ENCODE results near the gene OR1F1. TPM values are rescaled to one million over a fixed set of nuclear protein-coding genes. Genes with fewer than 3 reads are reported as not detected.
"Not testable (repeated sequence)": the region's sequence is repeated elsewhere in the genome, so short reads cannot be mapped to it uniquely, and the experiment has no call there.

OR1F1 gene
- polyA plus RNA-seq, 1 of the 3 experiments (the other 2 are of a cell fraction) = 0.71 TPM

DNA sequence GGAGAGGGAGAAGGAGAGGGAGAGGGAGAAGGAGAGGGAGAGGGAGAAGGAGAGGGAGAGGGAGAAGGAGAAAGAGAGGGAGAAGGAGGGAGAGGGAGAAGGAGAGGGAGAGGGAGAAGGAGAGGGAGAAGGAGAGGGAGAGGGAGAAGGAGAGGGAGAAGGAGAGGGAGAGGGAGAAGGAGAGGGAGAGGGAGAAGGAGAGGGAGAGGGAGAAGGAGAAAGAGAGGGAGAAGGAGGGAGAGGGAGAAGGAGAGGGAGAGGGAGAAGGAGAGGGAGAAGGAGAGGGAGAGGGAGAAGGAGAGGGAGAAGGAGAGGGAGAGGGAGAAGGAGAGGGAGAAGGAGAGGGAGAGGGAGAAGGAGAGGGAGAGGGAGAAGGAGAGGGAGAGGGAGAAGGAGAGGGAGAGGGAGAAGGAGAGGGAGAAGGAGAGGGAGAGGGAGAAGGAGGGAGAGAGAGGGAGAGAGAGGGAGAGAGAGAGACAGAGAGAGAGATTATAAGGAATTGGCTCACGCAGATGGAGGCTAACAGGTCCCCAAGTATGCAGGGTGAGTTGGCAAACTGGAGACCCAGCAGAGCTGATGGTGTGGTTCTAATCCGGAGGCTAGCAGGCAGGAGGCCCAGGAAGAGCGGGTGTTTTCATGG, 9.8 kb downstream of the OR1F1 start:
- H3K9me2 ChIP-seq; H3K9me3 ChIP-seq; H2AFZ ChIP-seq (ENCODE audit: low read depth); POLR2A ChIA-PET; H3K27ac ChIP-seq (ENCODE audit: low read depth in 2 of 2, low read length in 1 of 2); H3K9ac ChIP-seq; H3F3A ChIP-seq (replicated peaks; ENCODE audit: insufficient read depth); H3K36me3 ChIP-seq (replicated peaks in 1 of 2; ENCODE audit: control insufficient read depth in 1 of 2, insufficient read depth in 2 of 2, low read length in 1 of 2); H3K4me2 ChIP-seq; H3K4me3 ChIP-seq (ENCODE audit: low read depth in 2 of 2, low read length in 1 of 2); H4K20me1 ChIP-seq (ENCODE audit: insufficient read depth); H3K79me2 ChIP-seq (ENCODE audit: insufficient read depth); DNase-seq; CTCF ChIA-PET; H3K4me1 ChIP-seq (ENCODE audit: control insufficient read depth in 1 of 2, insufficient read depth in 2 of 2, low read depth in 1 of 2, low read length in 1 of 2): not testable (repeated sequence)
- 13% methylated on average over 3 of the region's 3 CpGs for WGBS (ENCODE audit: low lambda C conversion rate)
- peaks cover 37% of the 10 kb centered on the region for H3K27me3 ChIP-seq (ENCODE audit: insufficient read depth)

DNA sequence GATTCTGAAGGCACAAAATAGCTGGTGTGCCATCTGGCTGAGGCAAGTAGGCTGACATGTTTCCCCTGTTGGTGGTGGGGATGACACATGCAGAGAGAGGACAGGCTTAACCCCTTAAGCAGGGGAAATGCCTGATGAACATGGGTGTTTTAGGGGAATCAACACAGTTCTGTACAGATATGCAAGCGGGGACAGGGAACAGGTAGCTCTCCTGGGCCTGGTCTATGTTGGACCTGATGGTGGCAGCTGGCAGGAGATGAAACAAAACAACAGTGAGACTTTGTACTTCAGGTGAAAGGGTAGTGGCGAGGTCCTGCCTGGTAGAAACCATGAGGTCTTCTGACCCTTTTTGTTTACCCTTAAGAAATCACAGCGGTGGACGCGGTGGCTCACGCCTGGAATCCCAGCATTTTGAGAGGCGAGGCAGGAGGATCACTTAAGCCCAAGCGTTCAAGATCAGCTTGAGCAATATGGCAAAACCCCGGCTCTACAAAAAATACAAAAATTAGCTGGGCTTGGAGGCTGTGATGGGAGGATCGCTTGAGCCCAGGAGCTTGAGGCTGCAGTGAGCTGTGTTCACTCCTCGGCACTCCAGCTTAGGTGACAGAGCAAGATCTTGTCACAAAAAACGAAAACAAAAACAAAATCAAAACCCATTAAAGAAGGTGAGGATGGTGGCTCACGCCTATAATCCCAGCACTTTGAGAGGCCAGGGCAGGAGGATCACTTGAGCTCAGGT, 10.5 kb downstream of the OR1F1 start:
- 34% methylated on average over 13 of the region's 13 CpGs for WGBS (ENCODE audit: low lambda C conversion rate)

DNA sequence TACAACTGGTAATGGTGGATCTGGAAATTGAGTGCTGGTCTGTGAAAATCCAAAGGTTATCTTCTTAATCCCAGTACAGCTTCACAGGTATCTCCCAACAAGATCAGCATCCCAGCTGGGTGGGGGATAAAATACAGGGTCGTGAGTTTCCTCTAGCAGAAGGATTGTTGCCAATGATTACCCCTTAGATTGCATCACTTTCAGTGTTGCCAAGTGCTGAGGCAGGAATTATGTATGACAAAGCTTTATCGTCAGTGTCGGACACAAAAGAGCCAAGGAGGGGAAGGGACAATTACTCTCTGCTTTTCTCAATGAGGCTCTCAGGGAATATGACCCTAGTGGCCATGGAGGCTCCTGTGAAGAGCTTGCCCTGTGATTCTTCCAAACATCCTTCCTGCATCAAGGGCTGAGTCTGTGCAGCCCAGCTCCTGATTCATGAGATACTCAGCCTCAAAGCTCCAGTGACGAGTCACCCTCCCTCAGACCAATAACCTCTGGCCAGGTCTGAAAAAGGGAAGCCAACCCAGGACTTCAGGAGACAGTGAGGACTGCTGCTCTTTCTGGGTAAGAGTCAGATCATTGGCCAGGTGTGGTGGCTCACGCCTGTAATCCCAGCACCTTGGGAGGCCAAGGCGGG, 15.0 kb downstream of the OR1F1 start:
- WGBS (ENCODE audit: low lambda C conversion rate) = 15% methylated on average over 6 of the region's 6 CpGs
- Histone ChIP-seq H2AFZ (ENCODE audit: low read depth) (no peak overlapping the region), H3K4me2 (no peak overlapping the region), H3K9me3 (0 out of 2 replicates have a peak, but pooled peaks cover 7% of the 10 kb centered on the region), H3K4me3 (ENCODE audit: low read depth in 2 of 2, low read length in 1 of 2) (no peak overlapping the region), H3K9me2 (no peaks in the 10 kb centered on the region), H3K27me3 (ENCODE audit: insufficient read depth) (peaks cover 11% of the 10 kb centered on the region; the same call in 1 of the 2 replicates), H3K9ac (no peak overlapping the region), H4K20me1 (ENCODE audit: insufficient read depth) (no peaks in the 10 kb centered on the region), H3K4me1 (ENCODE audit: control insufficient read depth in 1 of 2, insufficient read depth in 2 of 2, low read depth in 1 of 2, low read length in 1 of 2) (no peaks in the 10 kb centered on the region), H3K27ac (ENCODE audit: low read depth in 2 of 2, low read length in 1 of 2) (no peak overlapping the region), H3K36me3 (replicated peaks in 1 of 2; ENCODE audit: control insufficient read depth in 1 of 2, insufficient read depth in 2 of 2, low read length in 1 of 2) (no peaks in the 10 kb centered on the region), H3F3A (replicated peaks; ENCODE audit: insufficient read depth) (no peaks in the 10 kb centered on the region), H3K79me2 (ENCODE audit: insufficient read depth) (no peaks in the 10 kb centered on the region)
- CTCF ChIA-PET = no interaction called here
- POLR2A ChIA-PET = no interaction called here
- TF ChIP-seq FOSL2 (IDR thresholded peaks at IDR 0.05; ENCODE audit: borderline replicate concordance, low read depth) (no peak), NRF1 (IDR thresholded peaks at IDR 0.05; ENCODE audit: low read depth, low read length) (no peak), SMC3 (IDR thresholded peaks at IDR 0.05; ENCODE audit: low read depth, low read length) (no peak), MEF2A (IDR thresholded peaks at IDR 0.05; ENCODE audit: borderline replicate concordance, low read depth) (no peak), SIN3A (IDR thresholded peaks at IDR 0.05; ENCODE audit: borderline replicate concordance, low read depth, low read length) (no peak), JUND (IDR thresholded peaks at IDR 0.05) (no peak), GATA2 (CRISPR knock-in tag; IDR thresholded peaks at IDR 0.05) (no peak)
- no peak for DNase-seq

More for the DNA sequence above, 10.5 kb downstream of the OR1F1 start:
- POLR2A ChIA-PET = no interaction called here
- H3K4me2 ChIP-seq = no peak overlapping the region
- H3K27me3 ChIP-seq (ENCODE audit: insufficient read depth) = peaks cover 37% of the 10 kb centered on the region
- DNase-seq = no peak
- no peaks in the 10 kb centered on the region for H3K9me3 ChIP-seq
- CTCF ChIA-PET = no interaction called here
- no peak overlapping the region for H3K27ac ChIP-seq (ENCODE audit: low read depth in 2 of 2, low read length in 1 of 2)
- H3F3A ChIP-seq (replicated peaks; ENCODE audit: insufficient read depth) = no peaks in the 10 kb centered on the region
- H3K79me2 ChIP-seq (ENCODE audit: insufficient read depth) = no peaks in the 10 kb centered on the region
- no peaks in the 10 kb centered on the region for H3K36me3 ChIP-seq (replicated peaks in 1 of 2; ENCODE audit: control insufficient read depth in 1 of 2, insufficient read depth in 2 of 2, low read length in 1 of 2)
- H3K4me3 ChIP-seq (ENCODE audit: low read depth in 2 of 2, low read length in 1 of 2) = no peak overlapping the region
- no peaks in the 10 kb centered on the region for H4K20me1 ChIP-seq (ENCODE audit: insufficient read depth)
- H3K9ac ChIP-seq = no peak overlapping the region
- H3K4me1 ChIP-seq (ENCODE audit: control insufficient read depth in 1 of 2, insufficient read depth in 2 of 2, low read depth in 1 of 2, low read length in 1 of 2) = no peaks in the 10 kb centered on the region
- no peaks in the 10 kb centered on the region for H3K9me2 ChIP-seq
- no peak overlapping the region for H2AFZ ChIP-seq (ENCODE audit: low read depth)
- no peak for TF ChIP-seq JUND (IDR thresholded peaks at IDR 0.05)
- TF ChIP-seq RXRA (IDR thresholded peaks at IDR 0.05; ENCODE audit: borderline replicate concordance, low read depth) = no peak
- TF ChIP-seq, protein P1, sequence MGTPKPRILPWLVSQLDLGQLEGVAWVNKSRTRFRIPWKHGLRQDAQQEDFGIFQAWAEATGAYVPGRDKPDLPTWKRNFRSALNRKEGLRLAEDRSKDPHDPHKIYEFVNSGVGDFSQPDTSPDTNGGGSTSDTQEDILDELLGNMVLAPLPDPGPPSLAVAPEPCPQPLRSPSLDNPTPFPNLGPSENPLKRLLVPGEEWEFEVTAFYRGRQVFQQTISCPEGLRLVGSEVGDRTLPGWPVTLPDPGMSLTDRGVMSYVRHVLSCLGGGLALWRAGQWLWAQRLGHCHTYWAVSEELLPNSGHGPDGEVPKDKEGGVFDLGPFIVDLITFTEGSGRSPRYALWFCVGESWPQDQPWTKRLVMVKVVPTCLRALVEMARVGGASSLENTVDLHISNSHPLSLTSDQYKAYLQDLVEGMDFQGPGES (IDR thresholded peaks at IDR 0.05; ENCODE audit: low read depth, low read length) = no peak
- no peak for TF ChIP-seq RAD21 (IDR thresholded peaks at IDR 0.05; ENCODE audit: low read length)
- no peak for TF ChIP-seq CHD2 (IDR thresholded peaks at IDR 0.05; ENCODE audit: low read length, partially characterized antibody)
- TF ChIP-seq MXI1 (IDR thresholded peaks at IDR 0.05; ENCODE audit: low read depth, low read length) = no peak
- TF ChIP-seq, protein P2, sequence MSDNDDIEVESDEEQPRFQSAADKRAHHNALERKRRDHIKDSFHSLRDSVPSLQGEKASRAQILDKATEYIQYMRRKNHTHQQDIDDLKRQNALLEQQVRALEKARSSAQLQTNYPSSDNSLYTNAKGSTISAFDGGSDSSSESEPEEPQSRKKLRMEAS (IDR thresholded peaks at IDR 0.05; ENCODE audit: low read depth) = no peak

DNA sequence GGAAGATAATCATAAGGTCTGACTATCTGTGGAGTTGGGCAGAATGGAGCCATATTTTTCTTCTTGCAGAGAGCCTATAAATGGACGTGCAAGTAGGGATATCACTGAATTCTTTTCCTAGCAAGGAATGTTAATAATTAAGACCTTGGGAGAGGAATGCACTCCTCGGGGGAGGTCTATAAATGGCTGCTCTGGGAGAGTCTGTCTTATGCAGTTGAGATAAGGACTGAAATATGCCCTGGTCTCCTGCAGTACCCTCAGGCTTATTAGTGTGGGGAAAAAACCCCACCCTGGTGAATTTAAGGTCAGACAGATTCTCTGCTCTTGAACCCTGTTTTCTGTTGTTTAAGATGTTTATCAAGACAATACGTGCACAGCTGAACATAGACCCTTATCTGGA, 17.9 kb downstream of the OR1F1 start:
- H3K27me3 ChIP-seq (ENCODE audit: insufficient read depth); H4K20me1 ChIP-seq (ENCODE audit: insufficient read depth); CTCF ChIA-PET; H2AFZ ChIP-seq (ENCODE audit: low read depth); H3K4me2 ChIP-seq; DNase-seq; H3F3A ChIP-seq (replicated peaks; ENCODE audit: insufficient read depth); H3K36me3 ChIP-seq (replicated peaks in 1 of 2; ENCODE audit: control insufficient read depth in 1 of 2, insufficient read depth in 2 of 2, low read length in 1 of 2); H3K27ac ChIP-seq (ENCODE audit: low read depth in 2 of 2, low read length in 1 of 2); H3K9me3 ChIP-seq; H3K79me2 ChIP-seq (ENCODE audit: insufficient read depth); POLR2A ChIA-PET; H3K4me3 ChIP-seq (ENCODE audit: low read depth in 2 of 2, low read length in 1 of 2); H3K9me2 ChIP-seq; H3K4me1 ChIP-seq (ENCODE audit: control insufficient read depth in 1 of 2, insufficient read depth in 2 of 2, low read depth in 1 of 2, low read length in 1 of 2); H3K9ac ChIP-seq: not testable (repeated sequence)
- WGBS (ENCODE audit: low lambda C conversion rate) = 12% methylated on average over 3 of the region's 3 CpGs
